ENCODE results near the gene ZNF574.
"Not testable (repeated sequence)": the region's sequence is repeated elsewhere in the genome, so short reads cannot be mapped to it uniquely, and the experiment has no call there.

The ZNF574 gene, protein sequence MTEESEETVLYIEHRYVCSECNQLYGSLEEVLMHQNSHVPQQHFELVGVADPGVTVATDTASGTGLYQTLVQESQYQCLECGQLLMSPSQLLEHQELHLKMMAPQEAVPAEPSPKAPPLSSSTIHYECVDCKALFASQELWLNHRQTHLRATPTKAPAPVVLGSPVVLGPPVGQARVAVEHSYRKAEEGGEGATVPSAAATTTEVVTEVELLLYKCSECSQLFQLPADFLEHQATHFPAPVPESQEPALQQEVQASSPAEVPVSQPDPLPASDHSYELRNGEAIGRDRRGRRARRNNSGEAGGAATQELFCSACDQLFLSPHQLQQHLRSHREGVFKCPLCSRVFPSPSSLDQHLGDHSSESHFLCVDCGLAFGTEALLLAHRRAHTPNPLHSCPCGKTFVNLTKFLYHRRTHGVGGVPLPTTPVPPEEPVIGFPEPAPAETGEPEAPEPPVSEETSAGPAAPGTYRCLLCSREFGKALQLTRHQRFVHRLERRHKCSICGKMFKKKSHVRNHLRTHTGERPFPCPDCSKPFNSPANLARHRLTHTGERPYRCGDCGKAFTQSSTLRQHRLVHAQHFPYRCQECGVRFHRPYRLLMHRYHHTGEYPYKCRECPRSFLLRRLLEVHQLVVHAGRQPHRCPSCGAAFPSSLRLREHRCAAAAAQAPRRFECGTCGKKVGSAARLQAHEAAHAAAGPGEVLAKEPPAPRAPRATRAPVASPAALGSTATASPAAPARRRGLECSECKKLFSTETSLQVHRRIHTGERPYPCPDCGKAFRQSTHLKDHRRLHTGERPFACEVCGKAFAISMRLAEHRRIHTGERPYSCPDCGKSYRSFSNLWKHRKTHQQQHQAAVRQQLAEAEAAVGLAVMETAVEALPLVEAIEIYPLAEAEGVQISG

DNA sequence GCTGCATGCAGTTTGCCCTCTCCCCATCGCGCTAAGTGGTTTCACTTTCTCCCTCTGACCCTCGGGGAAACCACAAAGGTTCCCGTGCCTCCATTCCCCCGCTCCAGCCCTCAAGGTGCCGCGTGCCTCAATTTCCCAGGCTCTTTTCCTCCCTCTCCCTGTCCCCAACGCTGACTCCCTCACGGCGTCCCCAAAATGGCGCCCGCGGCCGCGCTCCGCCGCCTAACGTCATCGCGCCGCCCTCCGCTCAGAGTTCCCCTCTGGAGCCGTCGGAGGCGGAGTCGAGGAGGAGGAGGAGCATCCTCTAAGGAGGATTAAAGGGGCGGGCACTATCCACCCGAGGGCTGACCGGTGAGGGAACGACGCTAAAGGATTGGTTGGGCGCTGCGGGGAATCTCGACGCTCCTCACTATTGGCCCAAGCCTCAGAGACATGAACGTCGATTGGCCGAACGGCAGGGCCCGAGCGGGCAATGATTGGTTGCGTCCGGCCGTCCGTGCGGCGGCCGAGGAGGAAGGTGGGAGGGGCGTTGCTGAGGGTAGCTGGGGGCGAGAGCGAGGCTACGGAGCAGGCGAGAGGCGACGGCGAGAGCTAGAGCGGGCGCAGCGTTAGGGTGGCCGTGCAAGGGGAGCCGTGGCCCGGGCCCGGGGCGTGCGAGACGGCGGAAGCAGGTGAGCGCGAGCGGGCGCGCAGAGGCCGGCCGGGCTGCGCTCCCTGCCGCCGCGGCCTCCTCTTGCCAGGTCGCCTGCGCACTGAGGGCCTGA is at the start of gene ZNF574:
ZNF574 (plus strand) TSS at position 551 of the 764 bp plus-strand sequence. CDS start 2,441 bp downstream, outside the sequence.
- peak; percentile 100 for DNase-seq

DNA sequence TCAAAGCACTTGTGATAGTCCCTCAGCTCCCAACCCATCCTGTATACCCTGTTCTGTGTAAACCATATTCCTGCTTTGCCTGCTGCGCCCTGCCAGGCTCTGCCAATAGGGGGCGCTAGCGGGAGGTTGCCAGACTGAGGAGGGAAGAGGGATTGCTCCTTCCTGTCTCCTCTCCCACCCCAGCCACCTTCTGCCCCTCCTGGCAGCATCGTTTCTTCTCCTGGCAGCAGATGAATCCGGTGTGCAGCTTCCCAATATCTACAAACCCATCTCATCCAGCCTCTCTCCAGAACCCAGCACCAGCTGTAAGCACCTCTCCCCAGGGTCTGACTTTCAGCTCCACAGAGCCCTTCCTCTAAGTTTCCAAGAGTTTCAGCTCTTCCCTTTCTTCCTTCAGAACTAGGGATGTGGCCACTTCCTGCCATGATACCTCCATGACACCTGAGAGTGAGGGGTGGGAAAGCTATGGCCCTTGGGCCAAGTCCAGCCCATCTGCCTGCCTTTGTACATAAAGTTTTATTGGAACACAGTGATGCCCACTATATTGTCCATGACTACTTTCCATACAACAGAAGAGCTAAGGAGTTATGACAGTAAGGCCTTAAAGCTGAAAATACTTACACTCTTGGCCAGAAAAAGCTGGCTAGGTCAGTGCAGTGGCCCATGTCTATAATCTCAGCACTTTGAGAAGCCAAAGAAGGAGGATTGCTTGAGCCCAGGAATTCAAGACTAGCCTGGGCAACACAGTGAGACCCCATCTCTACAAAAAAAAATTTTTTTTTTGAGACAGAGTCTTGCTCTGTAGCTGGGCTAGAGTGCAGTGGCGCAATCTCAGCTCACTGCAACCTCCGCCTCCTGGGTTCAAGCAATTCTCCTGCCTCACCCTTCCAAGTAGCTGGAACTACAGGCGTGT is 47.4 kb upstream of the ZNF574 start:
- DNase-seq, result no peak

DNA sequence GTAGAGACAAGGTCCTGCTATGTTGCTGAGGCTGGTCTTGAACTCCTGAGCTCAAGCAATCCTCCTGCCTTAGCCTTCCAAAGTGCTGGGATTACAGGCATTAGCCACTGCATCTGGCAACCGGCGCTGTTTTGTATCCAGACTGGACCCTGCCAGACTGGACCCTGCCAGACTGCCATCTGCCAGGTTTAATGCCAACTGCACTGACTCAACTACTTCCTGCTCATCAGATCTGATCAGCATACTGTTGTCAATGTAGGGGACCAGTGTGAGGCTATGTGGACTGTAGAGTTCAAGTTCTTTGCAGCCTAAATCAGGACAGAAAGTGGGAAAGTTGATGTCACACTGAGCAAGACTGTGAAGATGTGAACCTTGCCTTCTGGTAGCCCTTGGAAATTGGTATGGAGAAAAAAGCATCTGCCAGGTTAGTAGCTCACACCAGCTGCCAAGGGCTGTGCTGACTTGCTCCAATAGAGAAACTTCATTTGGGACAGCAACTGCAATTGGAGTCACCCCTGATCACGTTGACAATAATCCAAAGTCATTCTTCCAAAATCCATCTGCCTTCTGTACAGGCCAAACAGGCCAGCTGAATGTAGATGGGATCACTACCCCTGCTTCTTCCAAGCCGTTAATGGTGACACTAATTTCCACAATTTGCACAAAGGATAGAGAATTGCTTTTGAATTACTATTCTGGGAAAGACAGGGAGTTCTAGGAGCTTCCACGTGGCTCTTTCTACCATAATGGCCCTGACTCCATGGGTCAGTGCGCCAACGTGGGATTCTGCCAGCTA is 45.1 kb upstream of the ZNF574 start:
- no peak for DNase-seq

DNA sequence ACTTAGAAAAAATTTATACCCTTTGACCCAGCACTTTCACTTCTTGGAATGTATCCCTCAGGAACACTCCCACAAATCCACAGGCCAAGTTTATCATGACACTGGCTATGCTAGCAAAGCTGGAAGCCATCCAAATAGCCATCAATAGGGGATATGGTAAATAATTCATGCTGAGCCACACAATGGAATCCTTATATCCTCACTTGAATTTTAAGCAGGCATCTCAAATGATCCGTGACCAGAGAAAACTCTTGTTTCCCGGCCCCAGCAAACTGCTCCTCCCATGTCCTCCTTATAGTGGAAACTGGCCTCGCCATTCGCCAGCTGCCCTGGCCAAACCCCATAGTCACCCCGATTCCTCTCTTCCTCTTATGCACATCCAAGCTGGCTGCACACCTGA is 43.5 kb upstream of the ZNF574 start:
- DNase-seq, result peak; percentile 89

DNA sequence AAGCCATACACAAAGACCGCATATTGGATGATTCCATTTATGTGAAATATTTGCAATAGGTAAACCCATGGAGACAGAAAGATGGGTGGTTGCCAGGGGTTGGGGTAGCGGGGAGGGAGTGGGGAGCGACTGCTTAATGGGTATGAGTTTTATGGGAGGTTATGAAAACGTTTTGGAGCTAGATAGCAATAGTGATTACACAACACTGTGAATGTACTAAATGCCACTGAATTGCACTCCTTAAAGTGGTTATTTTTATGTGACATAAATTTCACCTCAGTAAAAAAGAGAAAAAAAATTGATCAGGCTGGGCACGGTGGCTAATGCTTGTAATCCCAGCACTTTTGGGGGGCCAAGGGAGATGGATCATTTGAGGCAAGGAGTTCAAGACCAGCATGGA is 42.6 kb upstream of the ZNF574 start:
- DNase-seq, result no peak

DNA sequence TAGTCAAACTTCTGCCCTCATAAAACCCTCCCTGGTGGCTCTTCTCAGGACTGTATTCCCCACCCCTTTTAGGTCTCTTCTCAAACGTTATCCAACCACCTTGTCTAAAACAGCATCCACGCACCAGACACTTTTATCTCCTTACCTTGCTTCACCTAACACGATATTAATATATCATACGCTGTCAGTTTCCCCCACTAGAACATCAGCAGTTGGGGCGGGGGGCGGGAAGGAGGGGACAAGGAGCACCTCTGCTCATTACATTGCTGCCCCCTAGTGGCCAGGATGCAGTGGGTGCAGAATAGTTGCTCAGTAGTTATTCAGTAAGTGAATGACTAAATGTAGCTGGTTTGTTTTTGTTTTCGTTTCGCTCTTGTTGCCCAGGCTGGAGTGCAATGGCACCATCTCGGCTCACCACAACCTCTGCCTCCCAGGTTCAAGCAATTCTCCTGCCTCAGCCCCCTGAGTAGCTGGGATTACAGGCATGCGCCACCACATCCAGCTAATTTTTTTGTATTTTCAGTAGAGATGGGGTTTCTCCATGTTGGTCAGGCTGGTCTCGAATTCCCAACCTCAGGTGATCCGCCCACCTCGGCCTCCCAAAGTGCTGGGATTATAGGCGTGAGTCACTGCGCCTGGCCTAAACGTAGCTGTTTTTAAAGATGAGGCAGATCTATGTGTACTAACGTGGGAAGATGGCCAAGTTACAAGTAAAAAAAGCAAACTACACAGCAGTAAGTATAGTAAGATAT is 41.1 kb upstream of the ZNF574 start:
- peak; percentile 19 for DNase-seq

DNA sequence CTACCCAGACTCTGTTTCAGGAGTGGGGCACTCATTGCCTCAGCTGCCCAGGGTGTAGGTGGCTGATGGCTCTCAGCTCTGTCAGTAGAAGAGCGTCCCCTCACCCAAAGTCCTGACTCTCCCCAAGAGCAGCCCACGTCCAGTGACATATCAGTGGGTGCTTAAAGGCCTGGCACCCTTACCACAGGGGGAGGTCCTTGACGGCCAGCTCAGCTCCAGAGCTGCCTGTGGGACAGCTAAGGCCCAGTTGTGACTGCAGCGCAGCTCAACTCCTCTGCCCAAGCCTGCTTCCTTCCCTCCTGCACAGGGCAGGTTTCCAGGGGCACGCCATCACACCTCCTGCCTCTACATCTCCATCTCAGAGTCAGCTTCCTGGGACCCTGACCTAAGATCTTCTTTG is 38.3 kb upstream of the ZNF574 start:
- DNase-seq, result no peak

DNA sequence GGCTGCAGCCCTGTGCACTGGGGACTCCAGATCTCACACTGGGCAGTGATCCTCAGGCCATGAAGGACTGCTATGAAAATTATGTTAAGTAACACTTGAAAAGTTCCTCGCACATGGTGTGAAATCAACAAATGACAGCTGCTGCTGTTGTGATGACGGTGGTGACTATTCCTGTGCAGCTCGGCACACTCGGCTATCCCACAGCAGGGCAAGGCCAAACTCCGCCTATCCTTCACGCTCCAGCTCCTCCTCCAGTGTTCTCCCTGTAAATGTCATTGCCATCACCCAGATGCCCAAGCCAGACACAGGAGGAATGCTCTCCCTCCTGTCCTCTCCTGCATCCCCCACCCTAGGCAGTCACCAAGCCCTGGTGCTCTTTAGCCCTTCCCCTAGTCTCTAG is 37.3 kb upstream of the ZNF574 start:
- DNase-seq, result no peak

DNA sequence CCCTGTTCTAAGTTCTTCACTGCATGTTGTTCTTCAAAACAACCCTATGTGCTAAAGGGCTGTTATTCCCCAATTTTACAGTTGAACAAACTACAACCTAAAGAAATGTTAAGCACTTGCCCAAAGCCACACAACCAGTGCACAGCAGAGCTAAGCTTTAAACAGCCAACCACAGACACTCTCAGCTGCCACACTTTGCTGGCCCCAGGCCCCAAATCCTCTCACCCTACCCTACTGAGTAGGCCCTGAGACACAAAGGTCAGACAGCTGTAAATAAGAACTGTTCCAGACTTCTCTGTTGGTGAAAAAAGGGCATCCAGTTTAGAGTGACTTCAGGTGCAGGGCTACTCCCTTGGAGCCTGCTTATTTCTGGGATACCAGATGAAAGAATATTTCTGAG is 35.9 kb upstream of the ZNF574 start:
- DNase-seq, result no peak

DNA sequence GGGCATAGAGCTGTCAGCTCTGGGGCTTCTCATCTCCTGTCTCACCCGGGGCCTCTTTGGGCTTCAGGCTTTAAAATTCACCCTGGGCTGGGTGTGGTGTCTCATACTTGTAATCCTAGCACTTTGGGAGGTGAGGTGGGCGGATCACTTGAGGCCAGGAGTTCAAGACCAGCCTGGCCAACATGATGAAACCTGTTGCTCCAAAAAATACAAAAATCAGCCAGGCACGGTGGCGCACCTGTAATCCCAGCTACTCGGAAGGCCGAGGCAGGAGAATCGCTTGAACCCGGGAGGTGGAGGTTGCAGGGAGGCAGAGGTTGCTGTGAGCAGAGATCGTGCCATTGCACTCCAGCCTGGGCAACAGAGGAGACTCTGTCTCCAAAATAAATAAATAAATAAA is 35.5 kb upstream of the ZNF574 start:
- not testable (repeated sequence) for DNase-seq

DNA sequence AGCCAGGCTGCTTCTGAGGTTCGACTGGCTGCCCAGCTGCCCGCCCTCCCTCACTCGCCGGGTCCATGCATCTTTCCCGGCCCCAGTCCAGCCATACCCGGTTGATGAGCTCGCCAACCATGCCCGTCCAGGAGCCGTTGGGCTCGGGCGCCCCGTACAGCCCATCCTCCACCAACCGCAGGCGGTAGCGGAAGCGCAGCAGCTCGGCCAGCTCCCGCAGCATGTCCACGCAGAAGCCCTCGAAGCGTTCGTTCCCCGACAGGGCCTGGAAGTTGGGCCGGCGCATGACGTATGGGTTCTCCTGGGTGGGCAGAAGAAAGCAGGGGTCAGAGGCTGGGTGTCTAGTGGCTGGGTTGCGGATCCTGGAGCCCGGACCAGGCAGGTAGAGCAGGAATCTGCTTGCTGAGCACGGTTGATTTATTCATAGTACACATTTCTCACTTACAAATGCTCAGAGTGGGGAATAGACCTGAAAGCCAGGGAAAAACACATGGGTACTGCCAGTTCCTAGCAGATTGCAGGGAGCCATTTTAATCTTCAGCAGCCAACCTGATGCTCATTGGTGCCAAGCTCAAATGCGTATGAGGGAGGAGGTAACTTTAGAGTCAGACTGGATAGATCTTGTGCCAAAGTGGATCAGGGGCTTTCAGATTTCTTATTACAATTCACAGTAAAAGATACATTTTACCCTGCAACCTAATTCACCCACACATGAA is 33.4 kb upstream of the ZNF574 start:
- no peak for DNase-seq

DNA sequence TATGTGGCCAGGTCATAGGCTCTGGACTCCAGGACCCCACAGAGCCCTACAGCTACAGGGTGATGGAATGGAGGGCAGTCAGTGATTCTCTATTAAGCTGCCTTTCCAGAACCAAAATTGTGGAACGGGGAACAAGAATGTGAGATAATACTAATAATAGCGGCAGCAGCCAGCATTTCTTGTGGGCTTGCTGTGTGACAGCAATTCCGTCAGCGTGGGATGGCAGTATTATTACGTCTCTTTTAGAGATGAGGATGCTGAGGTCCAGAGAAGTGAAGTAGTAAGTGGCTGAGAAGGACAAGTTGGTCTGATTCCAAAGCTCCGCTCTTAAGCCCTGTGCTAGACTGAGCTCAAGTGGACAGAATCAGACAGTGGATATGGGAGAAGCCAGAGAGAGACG is 30.4 kb upstream of the ZNF574 start:
- no peak for DNase-seq

DNA sequence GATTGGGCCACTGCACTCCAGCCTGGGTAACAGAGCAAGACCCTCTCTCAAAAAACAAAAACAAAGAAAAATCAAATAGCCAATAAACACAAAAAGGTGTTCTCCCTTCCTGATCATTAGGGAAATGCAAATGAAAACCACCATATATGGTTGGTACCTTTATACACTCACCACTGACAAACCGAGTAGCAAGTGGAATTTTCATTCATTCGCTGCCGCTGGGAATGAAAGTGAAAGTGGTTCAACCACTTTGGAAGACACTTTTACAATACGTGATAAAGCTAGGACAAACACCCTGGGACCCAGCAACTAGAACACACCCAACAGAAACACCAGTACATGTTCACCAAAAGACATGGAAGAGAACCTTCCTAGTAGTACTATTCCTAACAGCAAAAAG is 27.0 kb upstream of the ZNF574 start:
- DNase-seq, result no peak

DNA sequence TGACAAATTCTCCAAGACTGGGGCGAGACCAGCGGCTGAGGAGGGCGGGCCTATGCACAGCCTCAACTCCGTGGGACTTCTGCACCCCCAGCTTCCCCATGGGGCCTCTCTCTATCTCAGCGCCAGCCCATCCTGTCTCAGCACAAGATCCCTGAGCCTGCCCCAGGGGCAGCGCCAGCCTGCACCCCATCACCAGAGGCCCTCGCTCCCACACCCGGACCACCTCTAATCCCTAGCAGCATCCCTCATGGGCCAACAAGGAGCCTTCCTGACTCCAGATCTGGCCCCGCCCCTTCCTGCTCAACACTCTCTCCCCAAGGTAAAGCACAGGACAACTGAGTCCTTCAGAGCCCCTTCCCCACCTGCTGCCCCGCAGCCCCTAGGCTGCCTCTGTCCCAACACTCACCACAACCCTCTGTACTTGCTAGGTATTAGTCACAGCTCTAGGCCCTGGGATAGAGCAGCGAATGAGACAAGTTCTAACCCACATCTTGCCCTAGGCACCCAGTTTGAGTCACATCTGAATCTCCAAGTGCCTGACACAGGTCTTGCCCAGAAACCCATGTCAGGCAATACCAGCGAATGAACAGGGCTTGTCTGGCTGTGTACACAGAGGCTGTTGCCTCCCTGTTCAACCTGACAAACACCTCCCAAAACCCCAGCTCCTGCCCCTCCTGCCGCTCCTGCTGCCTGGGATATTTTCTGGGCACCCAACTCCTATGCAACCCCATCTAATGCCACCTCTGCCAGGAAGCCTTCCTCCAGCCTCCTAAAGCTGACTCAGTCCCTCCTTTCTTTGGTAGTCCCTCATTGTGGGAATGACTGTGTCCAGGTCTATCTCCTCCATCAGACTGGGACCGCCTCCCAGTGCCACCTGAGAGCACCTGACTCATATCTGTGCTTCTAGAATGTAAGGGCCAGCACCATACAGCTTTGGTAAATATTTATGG is 24.5 kb upstream of the ZNF574 start:
- DNase-seq, result no peak

DNA sequence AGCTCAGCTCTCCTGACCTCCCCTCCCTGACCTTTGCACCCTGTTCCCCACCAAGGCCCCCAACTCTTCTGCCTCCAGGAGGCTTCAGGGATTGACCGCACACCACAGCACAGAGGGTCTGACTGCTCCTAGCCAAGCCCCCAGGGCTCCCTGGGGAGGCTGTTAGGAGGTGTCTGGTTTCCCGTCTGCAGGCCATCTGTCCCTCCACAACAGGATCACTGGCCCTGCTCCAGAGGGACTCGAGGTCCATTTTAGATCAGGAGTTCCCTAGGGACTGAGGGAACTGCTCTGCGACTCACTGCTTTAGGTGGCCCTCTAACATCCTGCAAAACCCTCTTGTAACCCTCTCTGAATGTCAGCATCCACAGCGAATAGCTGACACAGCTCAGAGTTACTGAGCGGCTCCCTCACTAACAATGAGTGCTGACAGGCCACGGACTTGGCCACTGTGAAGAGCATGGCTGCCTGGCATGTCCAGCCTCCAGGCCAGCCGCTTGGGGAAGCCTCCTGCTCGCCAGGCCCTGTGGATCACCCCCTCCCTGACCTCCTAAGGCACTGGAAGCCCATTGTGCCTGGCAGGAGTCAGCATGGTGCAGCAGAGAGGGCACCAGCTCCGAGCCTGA is 23.6 kb upstream of the ZNF574 start:
- no peak for DNase-seq

DNA sequence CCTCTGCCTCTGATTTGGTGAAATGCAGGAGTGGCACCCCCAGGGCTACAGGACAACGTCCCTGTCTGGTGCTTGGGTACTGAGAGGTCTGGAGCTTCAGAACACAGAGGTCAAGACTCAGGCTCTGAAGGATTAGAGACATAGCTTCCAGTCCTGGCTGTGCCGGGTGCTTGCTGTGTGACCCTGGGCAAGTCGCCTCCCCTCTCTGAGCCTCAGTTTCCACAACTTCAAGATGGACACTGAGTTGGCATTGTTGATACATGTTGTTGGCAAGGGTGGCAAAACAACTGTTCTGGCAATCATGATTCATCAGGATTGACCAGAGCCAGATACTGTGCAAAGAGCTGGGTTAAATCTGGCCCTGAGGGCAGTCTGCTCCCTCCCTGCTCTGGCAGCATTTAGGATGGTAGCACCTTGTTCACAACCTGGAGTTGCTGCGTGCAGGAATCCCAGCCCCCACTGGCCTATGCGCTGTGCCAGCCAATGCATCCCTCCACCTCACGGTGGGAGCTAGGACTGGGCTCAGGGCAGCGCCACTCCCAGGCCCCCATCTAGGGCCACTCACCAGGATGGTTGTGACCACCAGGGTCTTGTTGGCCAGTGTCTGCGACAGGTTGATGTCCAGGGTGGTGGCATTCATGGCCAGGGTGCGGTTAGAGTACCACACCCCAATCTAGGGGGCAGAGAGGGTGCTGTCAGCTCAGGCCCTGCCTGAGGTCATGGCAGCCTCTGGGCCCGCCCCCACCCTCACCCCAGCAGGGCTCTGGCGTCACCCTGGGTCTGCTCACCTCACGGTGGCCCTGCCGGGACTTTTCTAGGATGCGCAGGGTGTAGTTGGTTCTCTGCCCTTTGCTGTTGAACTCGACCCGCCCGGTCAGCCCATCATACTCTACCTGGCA is 22.7 kb upstream of the ZNF574 start:
- DNase-seq, result no peak

DNA sequence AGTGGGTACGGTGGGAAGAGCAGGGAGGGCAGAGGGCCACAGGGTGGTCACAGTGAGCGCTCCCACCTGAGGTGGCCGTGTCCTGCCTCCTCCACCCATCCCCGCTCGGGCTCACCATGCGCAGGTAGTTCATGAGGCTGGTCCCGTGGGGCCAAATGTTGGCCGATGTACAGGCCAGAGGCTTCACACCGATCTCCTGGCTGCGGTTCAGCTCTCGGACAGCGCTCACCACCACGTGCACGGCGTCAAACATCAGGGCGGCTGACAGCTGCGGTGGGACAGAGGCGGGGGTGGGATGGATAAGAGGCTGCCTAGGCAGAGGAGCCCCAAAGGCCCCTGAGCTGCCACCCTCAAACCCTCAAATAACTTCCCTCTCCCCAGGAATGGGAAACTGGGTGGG is 21.8 kb upstream of the ZNF574 start:
- no peak for DNase-seq

Measured in NCI-H1105 (cell line).